ENCODE data around the gene TNPO3.

DNA sequence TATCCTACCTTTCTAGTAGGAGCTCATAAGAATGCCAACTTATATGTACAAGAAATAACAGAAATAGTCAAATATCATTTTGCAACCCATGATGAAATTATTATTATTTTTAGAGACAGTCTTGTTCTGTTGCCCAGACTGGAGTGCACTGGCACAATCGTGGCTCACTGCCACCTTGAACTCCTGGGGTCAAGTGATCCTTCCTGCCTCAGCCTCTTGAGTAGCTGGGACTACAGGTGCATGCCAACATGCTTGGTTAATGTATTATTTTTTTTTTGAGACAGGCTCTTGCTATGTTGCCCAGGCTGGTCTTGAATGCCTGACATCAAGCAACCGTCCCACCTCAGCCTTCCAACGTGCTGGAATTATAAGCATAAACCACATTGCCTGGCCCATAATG, 44.8 kb downstream of the TNPO3 start:
- TF ChIP-seq, protein P1, sequence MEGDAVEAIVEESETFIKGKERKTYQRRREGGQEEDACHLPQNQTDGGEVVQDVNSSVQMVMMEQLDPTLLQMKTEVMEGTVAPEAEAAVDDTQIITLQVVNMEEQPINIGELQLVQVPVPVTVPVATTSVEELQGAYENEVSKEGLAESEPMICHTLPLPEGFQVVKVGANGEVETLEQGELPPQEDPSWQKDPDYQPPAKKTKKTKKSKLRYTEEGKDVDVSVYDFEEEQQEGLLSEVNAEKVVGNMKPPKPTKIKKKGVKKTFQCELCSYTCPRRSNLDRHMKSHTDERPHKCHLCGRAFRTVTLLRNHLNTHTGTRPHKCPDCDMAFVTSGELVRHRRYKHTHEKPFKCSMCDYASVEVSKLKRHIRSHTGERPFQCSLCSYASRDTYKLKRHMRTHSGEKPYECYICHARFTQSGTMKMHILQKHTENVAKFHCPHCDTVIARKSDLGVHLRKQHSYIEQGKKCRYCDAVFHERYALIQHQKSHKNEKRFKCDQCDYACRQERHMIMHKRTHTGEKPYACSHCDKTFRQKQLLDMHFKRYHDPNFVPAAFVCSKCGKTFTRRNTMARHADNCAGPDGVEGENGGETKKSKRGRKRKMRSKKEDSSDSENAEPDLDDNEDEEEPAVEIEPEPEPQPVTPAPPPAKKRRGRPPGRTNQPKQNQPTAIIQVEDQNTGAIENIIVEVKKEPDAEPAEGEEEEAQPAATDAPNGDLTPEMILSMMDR (conservative IDR thresholded peaks at IDR 0.05) = no peak
- no peak for TF ChIP-seq EZH2 (IDR thresholded peaks at IDR 0.05; ENCODE audit: low read depth)
